Measurements from ENCODE around the gene ROBO1. TPM values are rescaled to one million over a fixed set of nuclear protein-coding genes. Genes with fewer than 3 reads are reported as not detected.

Gene ROBO1
- total RNA-seq, 1 experiment from 2014 or later = 67.6 TPM

DNA sequence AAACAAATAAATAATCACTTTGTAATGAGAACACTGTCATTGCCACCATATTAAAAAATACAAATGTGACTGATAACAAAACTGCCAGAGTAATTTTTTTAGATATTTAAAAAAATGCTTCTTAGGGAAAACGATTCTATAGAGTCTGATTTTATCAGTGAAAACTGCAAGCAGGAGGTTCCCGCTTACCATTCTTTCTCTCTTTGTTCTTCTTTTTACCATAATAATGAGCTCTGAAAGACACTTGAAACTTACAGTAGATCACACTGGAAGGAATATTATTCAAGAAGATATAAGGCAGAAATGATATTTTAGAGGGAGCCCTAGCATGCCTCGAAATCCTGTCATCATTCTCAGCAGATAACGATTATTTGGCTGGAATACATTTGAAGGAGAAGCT lies 701.3 kb downstream of the ROBO1 start:
- H3K4me3 ChIP-seq (ENCODE audit: low read depth, low read length, poor library complexity, severe bottlenecking) = no peak overlapping the region
- DNase-seq (ENCODE audit: low spot score) = no peak
- BruUV-seq (replicated peaks) = no TSS peak
- no peaks in the 10 kb centered on the region for H3K36me3 ChIP-seq (ENCODE audit: insufficient read depth, low read length, poor library complexity, severe bottlenecking)
- no peak for TF ChIP-seq EZH2 (IDR thresholded peaks at IDR 0.05; ENCODE audit: borderline replicate concordance, low read depth, low read length, poor library complexity, severe bottlenecking)
- TF ChIP-seq, protein P1, sequence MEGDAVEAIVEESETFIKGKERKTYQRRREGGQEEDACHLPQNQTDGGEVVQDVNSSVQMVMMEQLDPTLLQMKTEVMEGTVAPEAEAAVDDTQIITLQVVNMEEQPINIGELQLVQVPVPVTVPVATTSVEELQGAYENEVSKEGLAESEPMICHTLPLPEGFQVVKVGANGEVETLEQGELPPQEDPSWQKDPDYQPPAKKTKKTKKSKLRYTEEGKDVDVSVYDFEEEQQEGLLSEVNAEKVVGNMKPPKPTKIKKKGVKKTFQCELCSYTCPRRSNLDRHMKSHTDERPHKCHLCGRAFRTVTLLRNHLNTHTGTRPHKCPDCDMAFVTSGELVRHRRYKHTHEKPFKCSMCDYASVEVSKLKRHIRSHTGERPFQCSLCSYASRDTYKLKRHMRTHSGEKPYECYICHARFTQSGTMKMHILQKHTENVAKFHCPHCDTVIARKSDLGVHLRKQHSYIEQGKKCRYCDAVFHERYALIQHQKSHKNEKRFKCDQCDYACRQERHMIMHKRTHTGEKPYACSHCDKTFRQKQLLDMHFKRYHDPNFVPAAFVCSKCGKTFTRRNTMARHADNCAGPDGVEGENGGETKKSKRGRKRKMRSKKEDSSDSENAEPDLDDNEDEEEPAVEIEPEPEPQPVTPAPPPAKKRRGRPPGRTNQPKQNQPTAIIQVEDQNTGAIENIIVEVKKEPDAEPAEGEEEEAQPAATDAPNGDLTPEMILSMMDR (conservative IDR thresholded peaks at IDR 0.05; ENCODE audit: low read depth, low read length) = no peak
- no peaks in the 10 kb centered on the region for H3K27me3 ChIP-seq (replicated peaks; ENCODE audit: insufficient read depth, low read depth, low read length, poor library complexity)
- ChIA-PET POLR2A (ENCODE audit: low non-redundant PET) (no interaction called here), CTCF (interaction anchor here (0.7 kb wide), 1 partner anchor 8 kb away, joined by 3 read pairs; no protein-coding TSS in a partner anchor)
- H3K4me1 ChIP-seq (ENCODE audit: insufficient read depth, low read length, poor library complexity, severe bottlenecking) = no peaks in the 10 kb centered on the region
- H3K9me3 ChIP-seq (ENCODE audit: low read depth, low read length, poor library complexity, severe bottlenecking) = no peaks in the 10 kb centered on the region
- intact Hi-C loops (cut with micrococcal nuclease; ENCODE audit: unreplicated experiment) = no loop called here
- no peak overlapping the region for H3K27ac ChIP-seq (ENCODE audit: low read depth, low read length, poor library complexity, severe bottlenecking)

DNA sequence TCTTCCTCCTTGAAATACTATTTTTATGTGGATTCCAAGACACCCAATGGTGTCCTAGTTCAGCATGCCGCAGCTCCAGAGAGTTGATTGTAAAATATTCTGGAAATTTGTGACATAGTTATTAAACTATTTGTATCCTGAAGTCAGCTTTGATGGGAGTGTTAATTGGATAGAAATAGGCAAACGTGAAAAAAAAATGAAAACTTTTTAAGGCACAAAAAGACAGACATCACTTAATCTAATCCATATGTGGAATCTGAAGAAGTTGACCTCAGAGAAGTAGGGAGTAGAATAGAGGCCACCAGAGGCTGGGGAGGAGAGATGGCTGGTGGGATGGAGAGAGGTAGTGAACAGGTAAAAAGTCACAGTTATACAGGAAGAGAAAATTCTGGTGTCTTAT lies 704.2 kb downstream of the ROBO1 start:
- TF ChIP-seq EZH2 (IDR thresholded peaks at IDR 0.05; ENCODE audit: borderline replicate concordance, low read depth, low read length, poor library complexity, severe bottlenecking) = no peak
- TF ChIP-seq, protein P1 (conservative IDR thresholded peaks at IDR 0.05; ENCODE audit: low read depth, low read length) = no peak
- POLR2A ChIA-PET (ENCODE audit: low non-redundant PET) = no interaction called here
- H3K4me1 ChIP-seq (ENCODE audit: insufficient read depth, low read length, poor library complexity, severe bottlenecking) = no peaks in the 10 kb centered on the region
- H3K27me3 ChIP-seq (replicated peaks; ENCODE audit: insufficient read depth, low read depth, low read length, poor library complexity) = no peaks in the 10 kb centered on the region
- CTCF ChIA-PET = no interaction called here
- BruUV-seq (replicated peaks) = no TSS peak
- DNase-seq (ENCODE audit: low spot score) = no peak
- H3K4me3 ChIP-seq (ENCODE audit: low read depth, low read length, poor library complexity, severe bottlenecking) = no peak overlapping the region
- H3K36me3 ChIP-seq (ENCODE audit: insufficient read depth, low read length, poor library complexity, severe bottlenecking) = no peaks in the 10 kb centered on the region
- H3K9me3 ChIP-seq (ENCODE audit: low read depth, low read length, poor library complexity, severe bottlenecking) = no peaks in the 10 kb centered on the region
- H3K27ac ChIP-seq (ENCODE audit: low read depth, low read length, poor library complexity, severe bottlenecking) = no peak overlapping the region
- intact Hi-C loops (cut with micrococcal nuclease; ENCODE audit: unreplicated experiment) = no loop called here

DNA sequence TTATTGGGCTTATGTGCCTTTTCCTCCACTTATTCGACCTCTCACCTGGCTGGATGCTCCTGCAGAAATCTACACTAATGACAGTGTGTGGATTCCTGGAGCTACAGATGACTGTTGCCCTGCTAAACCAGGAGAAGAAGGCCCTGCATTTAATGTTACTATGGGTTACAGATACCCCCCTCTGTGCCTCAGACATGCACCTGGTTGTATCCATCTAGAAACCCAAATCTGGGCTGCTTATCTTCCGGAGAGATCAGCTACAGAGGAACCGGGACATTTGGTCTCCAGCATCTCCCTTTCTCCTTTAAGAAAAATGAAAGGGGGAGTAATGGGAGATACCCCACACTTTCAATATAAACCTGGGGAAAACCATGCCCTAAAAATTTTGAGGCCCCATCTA lies 710.0 kb downstream of the ROBO1 start:
- no peaks in the 10 kb centered on the region for H3K27me3 ChIP-seq (replicated peaks; ENCODE audit: insufficient read depth, low read depth, low read length, poor library complexity)
- CTCF ChIA-PET = no interaction called here
- no TSS peak for BruUV-seq (replicated peaks)
- H3K4me1 ChIP-seq (ENCODE audit: insufficient read depth, low read length, poor library complexity, severe bottlenecking) = no peaks in the 10 kb centered on the region
- H3K27ac ChIP-seq (ENCODE audit: low read depth, low read length, poor library complexity, severe bottlenecking) = no peak overlapping the region
- H3K36me3 ChIP-seq (ENCODE audit: insufficient read depth, low read length, poor library complexity, severe bottlenecking) = no peaks in the 10 kb centered on the region
- POLR2A ChIA-PET (ENCODE audit: low non-redundant PET) = no interaction called here
- no peaks in the 10 kb centered on the region for H3K9me3 ChIP-seq (ENCODE audit: low read depth, low read length, poor library complexity, severe bottlenecking)
- no peak for DNase-seq (ENCODE audit: low spot score)
- intact Hi-C loops (cut with micrococcal nuclease; ENCODE audit: unreplicated experiment) = no loop called here
- TF ChIP-seq, protein P1 (conservative IDR thresholded peaks at IDR 0.05; ENCODE audit: low read depth, low read length) = no peak
- no peak for TF ChIP-seq EZH2 (IDR thresholded peaks at IDR 0.05; ENCODE audit: borderline replicate concordance, low read depth, low read length, poor library complexity, severe bottlenecking)
- no peak overlapping the region for H3K4me3 ChIP-seq (ENCODE audit: low read depth, low read length, poor library complexity, severe bottlenecking)

Data from A673 (cell line).